Measurements from ENCODE around the gene RNASEL.

- TF ChIP-seq ZFP30 (CRISPR knock-in tag; IDR thresholded peaks at IDR 0.05) (no peak), ESRRG (CRISPR knock-in tag; IDR thresholded peaks at IDR 0.05) (no peak), RARB (CRISPR knock-in tag; IDR thresholded peaks at IDR 0.05) (no peak), CREB5 (CRISPR knock-in tag; IDR thresholded peaks at IDR 0.05; ENCODE audit: low read depth) (no peak), ZFP3 (CRISPR knock-in tag; IDR thresholded peaks at IDR 0.05) (no peak), PATZ1 (CRISPR knock-in tag; IDR thresholded peaks at IDR 0.05; ENCODE audit: borderline replicate concordance) (no peak), POU6F1 (CRISPR knock-in tag; IDR thresholded peaks at IDR 0.05; ENCODE audit: borderline replicate concordance, low read depth) (no peak), OSR1 (CRISPR knock-in tag; IDR thresholded peaks at IDR 0.05) (no peak), SNAI2 (CRISPR knock-in tag; IDR thresholded peaks at IDR 0.05) (no peak), BACH2 (CRISPR knock-in tag; IDR thresholded peaks at IDR 0.05; ENCODE audit: borderline replicate concordance) (no peak), CSRNP3 (CRISPR knock-in tag; IDR thresholded peaks at IDR 0.05) (no peak)
Observed at GRCh38 chr1:182604175-182605164, 15.4 kb upstream of the RNASEL start, which contains the start of gene RGS16.

Measured in SK-N-SH treated with all-trans-retinoic acid at 6 μM for 48 hours (cell line).